Testis (tissue), 3 donors: Measurements from ENCODE around the gene HS3ST5. TPM values are rescaled to one million over a fixed set of nuclear protein-coding genes. Genes with fewer than 3 reads are reported as not detected.

Source experiments
- DNase-seq: peaks from one replicate; pipeline ENCODE4 v3.0.0-alpha.2; 2019
- H3K27ac ChIP-seq, 2 donors: fragments of 200-600 bp; sonication (generic); one replicate each; pipeline ENCODE4 v1.5.1; 2019
- H3K27me3 ChIP-seq: fragments of 200-600 bp; sonication (generic); one replicate; pipeline ENCODE4 v1.5.1; 2019
- H3K36me3 ChIP-seq: fragments of 200-600 bp; sonication (generic); one replicate; pipeline ENCODE4 v1.5.1; 2017; ENCODE audit warnings: low read depth; ENCODE audit errors: missing control alignments
- H3K4me1 ChIP-seq: fragments of 200-600 bp; sonication (generic); one replicate; pipeline ENCODE4 v1.5.1; 2019
- H3K4me3 ChIP-seq, 2 donors: fragments of 200-600 bp; sonication (generic); one replicate each; pipeline ENCODE4 v1.5.1; 2017 to 2019
- H3K9me3 ChIP-seq: fragments of 200-600 bp; sonication (generic); one replicate; pipeline ENCODE4 v1.5.1; 2017
- CTCF ChIP-seq, 3 experiments: fragments of 450-650 bp in 2 of 3; fragments of 200-600 bp in 1 of 3; sonication (generic) in 1 of 3; IDR thresholded peaks; one replicate each; pipeline ENCODE4 v1.5.1; 2016 to 2019; ENCODE audit warnings: antibody characterized with exemption in 3 of 3, mild to moderate bottlenecking in 2 of 3, moderate library complexity in 1 of 3
- POLR2A ChIP-seq: fragments of 450-650 bp; IDR thresholded peaks from one replicate; pipeline ENCODE4 v1.6.1; 2017; ENCODE audit warnings: antibody characterized with exemption, mild to moderate bottlenecking, moderate library complexity
- WGBS, 2 donors: methylation state at CpG; one replicate each; pipeline ENCODE4 v1.1.5; 2018; 5-methylcytosine and 5-hydroxymethylcytosine counted together
- intact Hi-C: fragments of 100-400 bp; cut with DNase I; formaldehyde crosslinking; loops from one replicate; pipeline ENCODE4 v1.15.1; 2023; ENCODE audit warnings: low total_unique reads
- polyA plus RNA-seq: library from polyadenylated mRNA; stranded (reverse); fragments of 350-450 nt; fragmentation: Illumina TruSeq; extraction: RNeasy Lipid Tissue Mini Kit (QIAGEN cat#74804); gene quantifications from one replicate; pipeline ENCODE4 v1.2.3, GENCODE V29; 2014; ENCODE audit warnings: low read depth, low replicate concordance; ENCODE audit not compliant: insufficient read depth
- total RNA-seq, 2 donors: library from RNA; depleted of rRNA; stranded (reverse); fragments of >200 nt; gene quantifications; one replicate each; pipeline ENCODE4 v1.2.3, GENCODE V29; 2016

Gene HS3ST5
- total and polyA plus RNA-seq, 3 donors from 2014 or later, result 0.12 to 0.20 (median 0.16) TPM

GRCh38 chr6:114249522-114249921, 93.3 kb downstream of the HS3ST5 start:
- H3K9me3 ChIP-seq, result no peaks in the 10 kb centered on the region
- H3K27ac ChIP-seq, result no peak overlapping the region
- no peaks in the 10 kb centered on the region for H3K27me3 ChIP-seq
- WGBS, 2 donors, result 70 to 90% methylated on average over 1 of the region's 1 CpG
- intact Hi-C loops, result no loop called here
- TF ChIP-seq POLR2A (no peak), CTCF (IDR thresholded peaks at IDR 0.05) (no peak)
- H3K4me3 ChIP-seq, result no peak overlapping the region
- H3K36me3 ChIP-seq, result no peaks in the 10 kb centered on the region
- H3K4me1 ChIP-seq, result no peaks in the 10 kb centered on the region
- DNase-seq, result no peak

GRCh38 chr6:114247101-114247500, 95.7 kb downstream of the HS3ST5 start:
- no peak for DNase-seq
- no peaks in the 10 kb centered on the region for H3K9me3 ChIP-seq
- WGBS, 2 donors, result 59 to 62% methylated on average over 2 of the region's 2 CpGs
- intact Hi-C loops, result no loop called here
- no peak overlapping the region for H3K4me3 ChIP-seq
- TF ChIP-seq CTCF (IDR thresholded peaks at IDR 0.05), result no peak
- TF ChIP-seq POLR2A, result no peak
- no peaks in the 10 kb centered on the region for H3K4me1 ChIP-seq
- no peak overlapping the region for H3K27ac ChIP-seq
- H3K36me3 ChIP-seq, result no peaks in the 10 kb centered on the region
- H3K27me3 ChIP-seq, result no peaks in the 10 kb centered on the region

GRCh38 chr6:114240796-114241195, 102.0 kb downstream of the HS3ST5 start:
- Histone ChIP-seq H3K4me1 (no peaks in the 10 kb centered on the region), H3K36me3 (no peaks in the 10 kb centered on the region), H3K27me3 (no peaks in the 10 kb centered on the region), H3K4me3 (no peak overlapping the region), H3K27ac (no peak overlapping the region), H3K9me3 (no peaks in the 10 kb centered on the region)
- DNase-seq, result no peak
- TF ChIP-seq CTCF (IDR thresholded peaks at IDR 0.05), result no peak
- no peak for TF ChIP-seq POLR2A
- intact Hi-C loops, result no loop called here
- 83 to 89% methylated on average over 3 of the region's 3 CpGs for WGBS, 2 donors

GRCh38 chr6:114228675-114229074, 114.1 kb downstream of the HS3ST5 start:
- H3K4me1 ChIP-seq, result no peaks in the 10 kb centered on the region
- H3K36me3 ChIP-seq, result no peaks in the 10 kb centered on the region
- no peak for TF ChIP-seq POLR2A
- no peak for TF ChIP-seq CTCF (IDR thresholded peaks at IDR 0.05)
- H3K27ac ChIP-seq, result no peak overlapping the region
- intact Hi-C loops, result no loop called here
- H3K4me3 ChIP-seq, result no peak overlapping the region
- DNase-seq, result no peak
- no peaks in the 10 kb centered on the region for H3K9me3 ChIP-seq
- WGBS, 2 donors, result 87 to 91% methylated on average over 2 of the region's 2 CpGs
- H3K27me3 ChIP-seq, result no peaks in the 10 kb centered on the region

GRCh38 chr6:114227944-114228468, 114.8 kb downstream of the HS3ST5 start:
- WGBS, 2 donors, result 81 to 89% methylated on average over 2 of the region's 2 CpGs
- Histone ChIP-seq H3K9me3 (no peaks in the 10 kb centered on the region), H3K36me3 (no peaks in the 10 kb centered on the region), H3K4me1 (no peaks in the 10 kb centered on the region), H3K27ac (no peak overlapping the region), H3K4me3 (no peak overlapping the region), H3K27me3 (no peaks in the 10 kb centered on the region)
- TF ChIP-seq CTCF (IDR thresholded peaks at IDR 0.05) (no peak), POLR2A (no peak)
- DNase-seq, result no peak
- intact Hi-C loops, result no loop called here
